GM19239 (cell line): ENCODE measurements around the gene AP2A1.

Experiments
- DNase-seq: peaks from one replicate; pipeline ENCODE4 v3.0.0; 2011; ENCODE audit warnings: low spot score; ENCODE audit not compliant: insufficient read length
- FAIRE-seq: peaks from 2 replicates; lab custom pipeline; 2011; peaks lifted over from hg19 to GRCh38; lab: Jason Lieb, UNC

AP2A1 gene

DNA sequence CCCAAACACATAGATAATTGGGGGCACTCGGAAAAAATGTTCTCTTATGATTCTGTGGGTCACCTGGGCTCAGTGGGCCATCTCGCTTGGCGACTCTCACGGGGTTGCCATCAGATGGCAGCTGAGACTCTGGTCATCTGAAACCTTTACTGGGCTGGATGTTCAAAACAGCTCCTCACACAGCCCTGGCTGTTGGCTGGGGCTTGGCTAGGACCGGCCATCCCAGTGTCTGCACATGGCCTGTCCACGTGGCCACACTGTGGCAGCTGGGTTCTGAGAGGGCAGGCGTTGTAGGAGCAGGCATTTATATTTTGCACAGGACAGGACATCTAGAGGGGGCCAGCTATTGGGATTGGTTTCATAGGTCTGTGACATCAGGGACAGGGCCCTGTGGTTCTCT, 66.8 kb downstream of the AP2A1 start:
- DNase-seq = no peak
- no peak for FAIRE-seq

DNA sequence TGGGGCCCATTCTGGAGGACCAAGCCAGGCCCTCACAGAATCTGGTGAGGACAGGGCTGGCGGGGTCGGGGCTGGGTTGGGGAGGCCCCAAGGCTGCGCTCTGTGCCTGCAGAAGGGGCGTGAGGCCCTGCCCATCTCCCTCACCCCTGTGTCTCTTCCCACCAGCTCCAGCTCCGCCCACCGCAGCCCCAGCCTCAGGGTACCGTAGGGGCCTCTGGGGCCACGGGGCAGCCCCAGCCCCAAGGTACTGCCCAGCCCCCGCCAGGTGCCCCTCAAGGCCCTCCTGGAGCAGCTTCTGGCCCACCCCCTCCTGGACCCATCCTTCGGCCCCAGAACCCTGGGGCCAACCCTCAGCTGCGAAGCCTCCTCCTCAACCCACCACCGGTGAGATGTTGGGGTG, 68.8 kb downstream of the AP2A1 start:
- FAIRE-seq = no peak
- DNase-seq = no peak

DNA sequence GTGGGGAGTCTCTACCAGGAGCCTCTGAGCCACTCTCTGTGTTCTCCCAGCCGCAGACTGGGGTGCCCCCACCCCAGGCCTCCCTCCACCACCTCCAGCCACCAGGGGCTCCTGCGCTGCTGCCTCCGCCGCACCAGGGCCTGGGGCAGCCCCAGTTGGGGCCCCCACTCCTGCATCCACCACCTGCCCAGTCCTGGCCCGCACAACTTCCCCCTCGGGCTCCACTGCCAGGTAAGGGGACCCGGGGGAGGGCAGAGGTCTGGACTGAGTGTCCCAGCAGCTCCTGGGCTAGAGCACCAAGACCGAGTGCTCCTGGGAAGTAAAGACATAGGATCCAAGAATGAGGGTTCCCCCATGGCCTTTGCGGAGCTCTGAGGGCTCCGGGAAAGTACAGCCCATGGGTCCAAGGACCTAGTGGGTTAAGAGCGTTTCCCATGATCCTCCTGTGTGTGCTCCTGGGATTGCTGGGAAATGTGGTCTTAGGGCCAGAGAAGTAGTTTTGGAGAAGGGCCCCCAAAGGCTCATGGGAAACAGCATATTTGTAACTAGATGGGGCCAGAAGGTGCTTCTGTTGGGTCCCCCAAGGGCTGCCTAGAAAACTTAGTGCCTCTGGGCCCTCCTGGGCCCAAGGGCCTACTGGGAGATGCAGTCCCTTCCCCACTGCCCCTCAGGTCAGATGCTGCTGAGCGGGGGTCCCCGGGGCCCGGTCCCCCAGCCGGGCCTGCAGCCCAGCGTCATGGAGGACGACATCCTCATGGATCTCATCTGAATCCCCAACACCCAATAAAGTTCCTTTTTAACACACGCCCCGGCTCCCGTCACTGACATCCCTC, 69.6 kb downstream of the AP2A1 start:
- FAIRE-seq = no peak
- no peak for DNase-seq

DNA sequence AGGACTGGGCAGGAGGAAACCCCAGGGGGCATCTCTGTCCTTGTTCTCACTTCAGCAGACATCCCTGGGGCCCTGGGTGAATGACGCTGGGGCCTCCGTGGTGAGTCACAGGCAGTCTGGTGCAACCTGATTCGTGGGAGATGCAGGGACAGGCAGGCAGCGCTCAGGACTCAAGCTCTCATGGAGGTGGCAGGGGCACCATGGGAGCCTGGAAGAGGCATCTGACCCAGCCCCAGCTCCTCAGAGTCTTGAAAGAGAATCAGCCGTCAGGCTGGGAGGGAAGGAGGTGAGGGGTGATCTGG, 70.2 kb downstream of the AP2A1 start:
- FAIRE-seq = no peak

DNA sequence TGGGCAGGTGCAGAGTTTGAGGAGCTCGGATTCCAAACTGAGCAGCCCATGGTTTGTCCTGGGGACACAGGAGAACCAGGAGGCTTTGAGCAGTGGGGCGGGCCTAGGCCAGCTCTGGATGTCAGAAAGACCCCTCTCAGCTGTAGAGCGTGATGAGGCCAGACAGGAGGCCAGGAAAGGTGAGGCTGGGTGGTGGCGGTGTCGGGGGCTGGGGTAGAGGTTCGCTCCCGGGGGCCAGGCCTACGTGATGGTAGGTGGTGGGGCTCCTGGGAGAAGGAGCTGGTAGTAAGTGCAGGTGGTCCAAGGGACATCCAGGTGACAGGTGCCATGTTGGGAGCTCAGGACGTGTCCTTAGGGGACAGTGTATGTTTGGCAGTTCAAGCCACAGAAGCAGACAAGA, 70.6 kb downstream of the AP2A1 start:
- FAIRE-seq (no peak), DNase-seq (no peak)

More for the DNA sequence above, 70.2 kb downstream of the AP2A1 start:
- DNase-seq = no peak

DNA sequence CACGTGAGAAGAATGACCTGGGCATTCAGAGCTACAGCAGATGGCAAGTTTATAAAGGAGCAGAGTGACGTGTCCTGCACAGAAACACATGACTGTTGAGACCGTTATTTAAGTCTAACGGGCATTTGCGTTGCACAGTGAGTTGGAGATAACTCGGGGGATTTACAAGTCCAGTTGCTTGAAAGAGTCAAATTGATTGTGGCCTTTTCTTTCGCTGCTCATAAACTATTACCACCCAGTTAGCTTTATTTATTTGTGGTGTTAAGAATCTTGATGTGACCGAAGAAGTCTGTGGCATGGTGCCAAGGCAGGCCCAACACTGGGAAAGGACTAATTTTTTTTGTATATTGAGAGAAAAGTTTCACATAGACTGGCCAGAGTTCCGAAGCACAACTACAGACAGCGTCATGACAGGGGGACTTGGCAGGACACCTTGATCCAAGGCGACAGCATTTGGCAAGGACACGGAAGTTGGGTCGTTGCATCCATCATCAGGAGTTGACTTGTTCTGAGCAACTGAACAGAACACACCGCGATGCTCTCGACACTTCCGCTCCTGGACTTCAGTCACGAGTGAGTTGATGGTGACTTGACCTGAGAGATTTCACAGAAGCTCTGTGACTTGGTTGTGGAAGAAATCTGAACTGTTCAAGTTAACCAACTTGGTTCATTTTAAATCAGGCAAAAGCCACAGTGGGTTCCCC, 72.2 kb downstream of the AP2A1 start:
- FAIRE-seq = no peak
- DNase-seq = no peak

DNA sequence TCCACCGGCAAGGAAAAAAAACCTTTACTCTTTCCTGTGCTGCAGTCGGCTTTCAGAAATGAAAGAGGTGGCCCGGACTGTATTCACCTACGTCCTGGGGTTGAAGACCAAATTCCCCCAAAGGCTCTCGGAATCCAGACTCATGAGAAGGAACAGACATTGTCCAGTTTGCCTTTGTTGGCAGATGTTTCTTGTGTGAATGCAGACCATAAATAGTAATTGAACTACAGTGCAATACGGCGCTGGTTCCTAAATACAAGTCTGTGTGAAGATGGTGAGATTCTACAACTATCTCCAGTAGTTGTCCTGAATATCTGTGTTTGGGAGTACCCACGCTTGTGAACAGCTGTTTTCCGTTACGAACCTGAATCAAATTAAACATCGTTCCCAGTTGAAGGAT, 72.9 kb downstream of the AP2A1 start:
- DNase-seq (no peak), FAIRE-seq (no peak)

DNA sequence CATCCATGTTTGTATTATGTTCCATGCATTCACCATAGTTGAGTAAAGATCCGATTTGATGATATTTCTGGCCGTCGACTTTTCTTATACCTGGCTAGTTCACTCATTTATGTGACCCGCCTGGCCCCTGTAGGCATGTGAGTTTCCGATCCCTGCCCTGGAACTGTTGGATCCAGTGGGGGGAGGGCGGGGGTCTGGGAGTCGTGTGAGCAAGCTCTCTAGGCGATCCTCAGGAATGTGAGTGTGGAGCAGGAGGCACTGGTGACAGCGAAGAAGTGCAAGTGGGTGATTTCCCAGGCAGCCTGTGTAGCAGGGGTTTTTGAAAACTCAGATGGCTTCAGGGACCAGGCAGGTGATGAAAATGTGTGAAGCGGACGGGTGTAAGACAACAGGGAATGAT, 73.5 kb downstream of the AP2A1 start:
- DNase-seq = no peak
- FAIRE-seq = no peak

DNA sequence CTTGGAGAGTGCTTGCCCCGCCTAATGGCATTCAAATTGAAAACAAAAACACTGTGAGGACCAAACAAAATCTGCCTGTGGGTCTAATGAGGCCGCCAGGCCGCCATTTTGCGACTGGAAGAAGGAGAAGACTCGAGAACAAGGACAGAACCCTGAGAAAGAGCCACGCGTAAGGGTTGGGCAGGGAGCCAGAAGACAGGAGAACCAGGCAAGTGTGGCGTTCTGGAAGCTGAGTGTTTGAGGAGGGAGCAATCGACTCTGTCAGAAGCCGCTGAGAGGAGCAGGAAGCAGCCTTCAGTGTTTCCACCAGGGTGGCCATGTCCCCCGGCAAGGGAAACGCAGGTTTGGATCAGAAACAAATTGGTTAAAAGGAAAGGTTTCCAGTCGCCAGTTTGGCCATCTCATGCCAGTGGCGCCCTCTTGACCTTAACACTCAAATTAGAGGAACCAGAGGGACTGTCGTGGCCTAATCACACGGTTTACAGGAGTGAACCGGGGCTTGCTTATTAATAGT, 74.0 kb downstream of the AP2A1 start:
- no peak for DNase-seq
- FAIRE-seq = no peak

DNA sequence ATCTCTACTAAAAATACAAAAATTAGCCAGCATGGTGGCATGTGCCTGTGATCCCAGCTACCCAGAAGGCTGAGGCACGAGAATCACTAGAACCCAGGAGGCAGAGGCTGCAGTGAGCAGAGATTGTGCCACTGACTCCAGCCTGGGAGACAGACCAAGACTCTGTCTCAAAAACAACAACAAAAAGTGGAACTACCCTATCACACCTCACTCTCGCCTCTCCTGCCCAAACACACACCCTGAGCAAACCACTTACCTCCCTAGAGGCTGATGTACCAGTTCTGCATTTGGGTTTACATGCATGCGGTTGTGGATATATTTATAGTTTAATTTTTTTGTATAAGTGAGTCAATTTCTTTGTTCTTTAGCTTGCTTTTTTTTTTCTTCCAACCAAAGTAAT, 76.5 kb downstream of the AP2A1 start:
- DNase-seq = no peak

DNA sequence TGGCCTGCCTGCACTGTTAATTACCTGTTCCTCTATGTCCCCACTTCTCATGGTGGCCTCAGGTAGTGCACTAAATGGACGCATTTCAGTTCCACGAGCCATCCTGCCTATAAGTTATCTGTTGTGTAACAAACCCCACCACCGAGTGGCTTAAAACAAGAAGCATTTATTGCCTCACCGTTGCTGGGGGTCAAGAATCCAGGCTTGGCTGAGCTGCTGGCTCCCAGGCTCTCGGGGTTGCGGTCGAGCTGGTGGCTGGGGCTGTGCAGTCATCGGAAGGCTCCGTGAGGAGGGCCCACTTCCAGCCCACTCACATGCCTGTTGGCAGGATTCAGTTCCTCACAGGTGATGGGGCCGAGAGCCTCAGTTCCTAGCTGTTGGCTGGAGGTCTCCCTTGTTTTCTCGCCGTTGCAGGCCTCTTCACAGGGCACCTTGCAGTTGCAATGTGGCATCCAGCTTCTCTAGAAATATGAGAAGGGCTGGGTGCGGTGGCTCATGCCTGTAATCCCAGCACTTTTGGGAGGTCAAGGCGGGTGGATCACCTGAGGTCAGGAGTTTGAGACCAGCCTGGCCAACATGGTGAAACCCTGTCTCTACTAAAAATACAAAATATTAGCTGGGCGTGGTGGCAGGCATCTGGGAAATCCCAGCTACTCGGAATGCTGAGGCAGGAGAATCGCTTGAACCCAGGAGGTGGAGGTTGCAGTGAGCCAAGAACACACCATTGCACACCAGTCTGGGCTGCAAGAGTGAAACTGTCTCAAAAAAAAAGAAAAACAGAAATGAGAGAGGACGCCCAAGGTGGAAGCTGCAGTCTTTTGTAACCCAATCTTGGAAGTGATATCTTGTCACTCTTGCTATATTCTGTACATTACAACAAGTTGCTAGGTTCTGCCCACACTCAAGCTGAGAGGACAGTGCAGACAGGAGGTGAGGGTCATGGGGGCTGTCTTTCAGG, 77.6 kb downstream of the AP2A1 start:
- FAIRE-seq (no peak), DNase-seq (no peak)

More for the DNA sequence above, 76.5 kb downstream of the AP2A1 start:
- FAIRE-seq = no peak

DNA sequence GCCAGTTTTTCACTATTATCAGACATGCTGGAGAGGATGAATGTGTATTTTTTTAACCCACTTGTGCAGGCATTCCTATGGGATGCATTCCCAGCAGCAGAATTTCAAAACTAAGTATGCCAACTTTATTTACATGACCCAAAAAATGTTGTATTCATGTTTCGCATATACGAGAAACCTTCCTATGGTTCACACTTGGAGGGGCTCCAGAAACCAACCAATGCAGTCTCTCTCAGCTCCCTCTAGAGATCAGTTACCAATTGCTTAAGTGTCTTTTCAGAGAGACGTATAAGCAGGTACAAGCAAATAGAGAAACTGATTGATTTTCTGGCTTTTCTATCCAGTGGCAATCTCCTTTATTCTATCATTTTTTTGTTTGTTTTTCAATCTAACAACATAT, 78.6 kb downstream of the AP2A1 start:
- no peak for FAIRE-seq
- no peak for DNase-seq

DNA sequence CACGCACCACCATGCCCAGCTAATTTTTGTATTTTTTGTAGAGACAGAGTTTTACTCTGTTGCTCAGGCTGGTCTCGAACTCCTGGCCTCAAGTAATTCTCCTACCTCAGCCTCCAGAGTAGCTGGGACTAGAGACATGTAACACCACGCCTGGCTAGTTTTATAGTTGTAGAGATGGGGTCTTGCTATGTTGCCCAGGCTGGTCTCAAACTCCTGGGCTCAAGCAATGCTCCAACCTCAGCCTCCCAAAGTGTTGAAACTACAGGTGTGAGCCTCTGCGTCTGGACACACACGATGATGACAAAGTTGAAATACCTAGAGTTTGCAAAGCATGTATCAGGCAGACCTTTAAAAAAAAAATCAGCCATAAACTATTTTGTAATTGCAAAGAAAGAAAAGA, 79.6 kb downstream of the AP2A1 start:
- no peak for FAIRE-seq
- no peak for DNase-seq

DNA sequence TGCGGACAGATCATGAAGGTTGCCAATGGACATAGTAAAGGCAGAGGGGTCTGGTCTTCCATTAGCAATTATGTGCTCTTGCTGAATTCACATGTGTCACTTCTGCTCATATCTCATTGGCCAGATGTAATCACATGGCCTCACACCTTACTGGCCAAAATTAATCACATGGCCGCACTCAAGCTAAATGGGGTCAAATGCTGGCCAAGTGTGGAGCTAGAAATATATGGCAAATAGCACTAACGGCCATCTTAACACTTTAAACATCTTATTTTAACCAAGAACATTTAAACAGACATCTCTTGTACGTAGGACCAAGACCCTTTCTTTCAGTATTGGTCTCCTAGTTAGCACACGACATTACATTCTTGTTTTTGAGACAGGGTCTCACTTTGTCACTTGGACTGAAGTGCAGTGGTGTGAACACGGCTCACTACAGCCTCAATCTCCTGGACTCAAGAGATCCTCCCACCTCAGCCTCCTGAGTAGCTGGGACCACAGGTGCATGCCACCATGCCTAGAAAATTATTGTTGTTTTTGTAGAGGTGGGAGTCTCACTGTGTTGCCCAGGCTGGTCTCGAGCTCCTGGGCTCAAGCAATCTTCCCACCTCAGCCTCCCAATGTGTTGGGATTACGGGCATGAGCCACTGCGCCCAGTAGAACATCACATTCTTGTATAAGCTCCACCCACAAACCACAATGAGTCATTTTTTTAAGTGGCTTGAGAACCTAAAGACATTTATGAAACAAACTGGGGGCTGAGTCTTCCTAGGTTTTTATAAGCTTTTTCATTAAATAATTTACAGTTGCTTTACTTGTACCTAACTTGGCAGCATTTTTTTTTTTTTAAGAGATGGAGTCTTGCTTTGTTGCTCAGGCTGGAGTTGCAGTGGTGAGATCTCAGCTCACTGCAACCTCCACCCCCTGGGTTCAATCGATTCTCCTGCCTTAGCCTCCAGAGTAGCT, 81.2 kb downstream of the AP2A1 start:
- DNase-seq (no peak), FAIRE-seq (no peak)

DNA sequence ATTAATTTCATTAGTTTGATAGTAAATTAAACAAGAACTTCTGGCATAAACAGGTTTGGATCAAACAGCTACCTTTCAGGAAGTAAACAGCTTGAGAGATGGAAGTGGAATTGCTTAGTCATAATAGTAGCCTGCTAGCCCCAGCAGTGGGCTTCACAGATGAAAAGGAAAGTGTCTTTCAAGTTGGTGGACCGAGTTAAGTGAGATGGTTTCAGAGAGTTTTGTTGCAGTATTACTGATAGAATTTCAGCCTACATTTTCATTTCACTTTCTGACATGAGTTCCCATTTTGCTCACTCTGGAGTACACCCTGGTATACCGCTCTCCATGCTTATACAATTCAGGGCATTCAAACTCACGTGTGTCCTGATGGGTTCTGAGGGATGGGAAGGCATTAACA, 82.1 kb downstream of the AP2A1 start:
- DNase-seq = no peak
- FAIRE-seq = no peak

DNA sequence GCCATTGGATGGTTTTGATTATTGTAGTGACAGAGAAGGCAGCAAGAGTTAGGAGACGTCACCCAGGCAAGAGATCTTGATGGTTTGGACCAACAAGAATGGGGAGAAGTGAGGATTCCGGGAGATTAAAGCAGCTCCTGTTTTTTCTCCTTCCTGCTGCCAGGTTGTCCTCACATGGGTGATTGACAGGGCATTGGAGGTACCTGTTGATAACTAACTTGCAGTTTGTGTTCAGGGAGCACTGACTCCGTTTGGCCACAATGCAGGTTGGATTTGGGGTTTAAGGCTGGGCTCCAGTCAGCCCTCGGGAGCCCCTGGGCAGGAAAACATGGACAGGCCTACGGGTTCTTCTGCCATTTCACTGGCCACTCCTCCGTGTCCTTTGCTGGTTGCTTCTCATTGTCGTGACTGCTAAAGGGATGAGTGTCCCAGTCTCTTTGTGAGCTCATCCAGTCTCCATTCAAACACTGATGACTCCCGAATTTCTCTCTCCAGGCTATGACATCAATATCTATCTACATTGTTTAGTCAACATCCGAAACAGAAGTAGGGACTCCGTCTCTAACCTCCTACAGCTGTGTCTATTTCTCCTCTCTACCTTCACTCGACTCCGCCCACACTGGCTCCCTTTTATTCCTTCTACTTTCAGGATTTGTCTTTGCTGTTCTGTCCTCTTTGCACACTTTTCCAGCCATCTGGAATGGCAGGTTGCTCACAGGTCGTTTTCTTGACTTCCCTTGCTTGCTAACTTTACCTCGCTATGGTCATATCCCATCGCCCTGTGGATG, 82.8 kb downstream of the AP2A1 start:
- DNase-seq (no peak), FAIRE-seq (no peak)

DNA sequence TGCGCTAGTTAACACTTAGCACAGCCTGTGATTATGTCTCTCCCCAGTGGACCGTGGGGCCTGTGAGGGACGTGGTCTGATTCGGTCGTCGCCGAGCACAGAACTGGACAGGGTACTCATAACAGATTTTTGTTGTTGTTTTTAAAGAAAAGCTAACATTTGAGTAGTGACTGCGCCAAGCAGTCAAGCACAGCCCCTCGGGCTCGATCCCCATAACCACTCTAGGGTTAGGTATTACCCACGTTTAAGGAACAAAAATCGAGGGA, 83.4 kb downstream of the AP2A1 start:
- FAIRE-seq (no peak), DNase-seq (no peak)

DNA sequence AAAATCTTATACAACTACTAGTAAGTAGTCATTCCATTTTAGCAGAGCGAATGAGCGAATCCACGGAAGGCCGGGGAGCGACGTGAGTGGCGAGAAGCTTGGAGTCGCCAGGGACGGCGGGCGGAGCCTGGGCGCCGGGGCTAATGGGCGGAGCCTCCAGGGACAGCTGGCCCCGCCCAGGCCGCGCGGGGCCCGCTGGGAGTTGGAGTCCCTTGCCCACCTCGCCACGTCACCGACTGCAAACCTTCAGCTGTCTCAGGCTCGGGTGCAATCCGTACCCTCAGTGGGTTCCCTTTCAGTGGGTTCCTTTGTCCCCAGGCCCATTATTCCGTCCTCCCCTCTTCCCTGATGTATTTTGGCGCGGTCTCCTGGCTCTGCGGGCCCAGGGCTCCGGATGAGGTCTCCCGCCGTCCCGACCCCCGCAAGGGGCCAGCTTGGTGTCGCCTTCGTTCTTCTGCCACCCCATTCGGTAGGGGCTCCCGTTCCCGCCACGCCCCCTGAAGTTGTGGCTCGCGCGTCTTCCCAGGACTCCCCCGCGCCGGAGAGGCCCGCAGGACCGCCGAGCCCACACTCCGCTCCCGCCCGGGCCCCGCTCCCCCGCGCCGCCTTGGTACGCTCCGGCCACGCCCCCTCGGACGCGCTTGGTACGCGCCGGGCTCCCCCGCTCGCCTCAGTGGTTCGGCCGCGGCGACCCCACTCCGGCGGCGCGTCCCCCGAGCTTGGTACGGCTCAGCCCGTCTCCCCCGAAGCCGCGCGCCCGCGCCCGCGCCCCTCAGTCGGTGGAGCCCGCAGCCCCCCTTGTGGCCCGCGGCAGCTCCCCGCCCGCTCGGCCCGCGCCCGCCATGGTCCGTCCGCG, 83.9 kb downstream of the AP2A1 start, which contains the start of gene PTOV1:
Gene PTOV1, plus strand, starts transcription at position 673 of the 856 bp plus-strand sequence.
- FAIRE-seq = peak; percentile 88
- DNase-seq = peak; percentile 97
